ENCODE measurements around the gene NEGR1.

DNA sequence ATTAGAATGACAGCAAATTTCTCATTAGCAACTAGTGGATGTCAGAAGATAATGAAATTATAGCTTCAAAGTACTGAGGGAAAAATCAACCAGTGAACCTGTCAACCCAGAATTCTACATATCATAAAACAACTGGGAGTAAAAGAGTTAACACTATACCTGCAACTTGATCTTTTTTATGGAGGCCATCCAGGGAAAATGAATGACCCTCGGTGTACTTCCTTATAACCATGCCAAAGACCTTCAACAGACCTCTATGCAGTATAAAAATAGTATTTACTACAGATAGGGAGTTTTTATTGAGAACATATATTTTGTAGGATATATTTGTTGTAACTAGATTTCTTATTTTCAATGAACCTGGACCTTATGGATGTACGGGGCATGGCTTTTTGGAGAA lies 809.0 kb downstream of the NEGR1 start:
- TF ChIP-seq, protein P1, sequence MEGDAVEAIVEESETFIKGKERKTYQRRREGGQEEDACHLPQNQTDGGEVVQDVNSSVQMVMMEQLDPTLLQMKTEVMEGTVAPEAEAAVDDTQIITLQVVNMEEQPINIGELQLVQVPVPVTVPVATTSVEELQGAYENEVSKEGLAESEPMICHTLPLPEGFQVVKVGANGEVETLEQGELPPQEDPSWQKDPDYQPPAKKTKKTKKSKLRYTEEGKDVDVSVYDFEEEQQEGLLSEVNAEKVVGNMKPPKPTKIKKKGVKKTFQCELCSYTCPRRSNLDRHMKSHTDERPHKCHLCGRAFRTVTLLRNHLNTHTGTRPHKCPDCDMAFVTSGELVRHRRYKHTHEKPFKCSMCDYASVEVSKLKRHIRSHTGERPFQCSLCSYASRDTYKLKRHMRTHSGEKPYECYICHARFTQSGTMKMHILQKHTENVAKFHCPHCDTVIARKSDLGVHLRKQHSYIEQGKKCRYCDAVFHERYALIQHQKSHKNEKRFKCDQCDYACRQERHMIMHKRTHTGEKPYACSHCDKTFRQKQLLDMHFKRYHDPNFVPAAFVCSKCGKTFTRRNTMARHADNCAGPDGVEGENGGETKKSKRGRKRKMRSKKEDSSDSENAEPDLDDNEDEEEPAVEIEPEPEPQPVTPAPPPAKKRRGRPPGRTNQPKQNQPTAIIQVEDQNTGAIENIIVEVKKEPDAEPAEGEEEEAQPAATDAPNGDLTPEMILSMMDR (IDR thresholded peaks at IDR 0.05) = no peak
- TF ChIP-seq POLR2A (IDR thresholded peaks at IDR 0.05) = no peak

Measured in thyroid gland (tissue), 4 donors.